ENCODE results near the gene DDB1. TPM values are rescaled to one million over a fixed set of nuclear protein-coding genes. Genes with fewer than 3 reads are reported as not detected.

The DDB1 gene
- total RNA-seq, 1 experiment from 2014 or later, result 297 TPM

GRCh38 chr11:61378713-61379313 is 45.9 kb upstream of the DDB1 start:
- Histone ChIP-seq H3K23me2 (ENCODE audit: insufficient read length, low read depth, low read length, poor library complexity, severe bottlenecking) (no peaks in the 10 kb centered on the region), H2BK12ac (ENCODE audit: insufficient read length, low read depth, low read length) (no peak overlapping the region), H2BK120ac (ENCODE audit: low read depth, low read length, poor library complexity, severe bottlenecking) (no peak overlapping the region), H3T11ph (ENCODE audit: low read length) (no peak overlapping the region), H3K14ac (ENCODE audit: insufficient read depth, low read length) (no peak overlapping the region), H4K8ac (replicated peaks; ENCODE audit: insufficient read length, low read depth, low read length) (no peak overlapping the region), H3K18ac (ENCODE audit: insufficient read length, low read depth, low read length) (no peak overlapping the region), H2AK5ac (ENCODE audit: insufficient read length, low read length) (no peak overlapping the region), H2BK5ac (ENCODE audit: insufficient read length, low read length) (no peak overlapping the region), H3K27ac (ENCODE audit: insufficient read length, low read depth, low read length) (no peak overlapping the region), H3K79me2 (ENCODE audit: insufficient read depth, low read length) (no peaks in the 10 kb centered on the region), H4K20me1 (ENCODE audit: control insufficient read depth, insufficient read depth, insufficient read length) (no peaks in the 10 kb centered on the region), H3K23ac (ENCODE audit: insufficient read length, low read depth, low read length) (no peak overlapping the region), H3K27me3 (ENCODE audit: insufficient read depth, low read length) (no peaks in the 10 kb centered on the region), H3K9ac (ENCODE audit: extremely low read depth, insufficient read length, low read length) (no peak overlapping the region), H2AFZ (ENCODE audit: low read length) (no peak overlapping the region), H3K9me3 (ENCODE audit: control insufficient read depth, low read depth, low read length) (peaks cover 10% of the 10 kb centered on the region), H4K5ac (ENCODE audit: insufficient read length, low read depth, low read length) (no peak overlapping the region), H2BK15ac (ENCODE audit: low read depth, low read length) (no peak overlapping the region), H3K4ac (ENCODE audit: low read depth, low read length) (no peak overlapping the region), H4K91ac (ENCODE audit: insufficient read length, low read depth, low read length) (no peak overlapping the region), H3K4me1 (ENCODE audit: insufficient read depth, low read length) (no peaks in the 10 kb centered on the region), H3K79me1 (ENCODE audit: insufficient read depth, low read depth, low read length, poor library complexity, severe bottlenecking) (no peaks in the 10 kb centered on the region), H3K4me2 (ENCODE audit: insufficient read depth, insufficient read length, low read length) (no peak overlapping the region), H2BK20ac (ENCODE audit: low read depth, low read length, poor library complexity, severe bottlenecking) (no peak overlapping the region), H3K56ac (ENCODE audit: insufficient read length, low read depth, low read length) (no peak overlapping the region)
- Mint-ChIP-seq H3K4me3 (no peak overlapping the region), H3K27me3 (ENCODE audit: low read depth) (no peaks in the 10 kb centered on the region), H3K36me3 (ENCODE audit: insufficient read depth in 1 of 3, low read depth in 3 of 3) (peaks cover 28 to 35% (median 35%) of the 10 kb centered on the region in 3 experiments), H3K4me1 (peaks cover 2 to 12% of the 10 kb centered on the region in 2 experiments; a peak in 3 of 4 replicates), H3K9me3 (peaks cover 12 to 16% of the 10 kb centered on the region in 2 experiments), H3K27ac (no peak overlapping the region)
- DNase-seq, result no peak
- TF ChIP-seq, protein P1, sequence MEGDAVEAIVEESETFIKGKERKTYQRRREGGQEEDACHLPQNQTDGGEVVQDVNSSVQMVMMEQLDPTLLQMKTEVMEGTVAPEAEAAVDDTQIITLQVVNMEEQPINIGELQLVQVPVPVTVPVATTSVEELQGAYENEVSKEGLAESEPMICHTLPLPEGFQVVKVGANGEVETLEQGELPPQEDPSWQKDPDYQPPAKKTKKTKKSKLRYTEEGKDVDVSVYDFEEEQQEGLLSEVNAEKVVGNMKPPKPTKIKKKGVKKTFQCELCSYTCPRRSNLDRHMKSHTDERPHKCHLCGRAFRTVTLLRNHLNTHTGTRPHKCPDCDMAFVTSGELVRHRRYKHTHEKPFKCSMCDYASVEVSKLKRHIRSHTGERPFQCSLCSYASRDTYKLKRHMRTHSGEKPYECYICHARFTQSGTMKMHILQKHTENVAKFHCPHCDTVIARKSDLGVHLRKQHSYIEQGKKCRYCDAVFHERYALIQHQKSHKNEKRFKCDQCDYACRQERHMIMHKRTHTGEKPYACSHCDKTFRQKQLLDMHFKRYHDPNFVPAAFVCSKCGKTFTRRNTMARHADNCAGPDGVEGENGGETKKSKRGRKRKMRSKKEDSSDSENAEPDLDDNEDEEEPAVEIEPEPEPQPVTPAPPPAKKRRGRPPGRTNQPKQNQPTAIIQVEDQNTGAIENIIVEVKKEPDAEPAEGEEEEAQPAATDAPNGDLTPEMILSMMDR (conservative IDR thresholded peaks at IDR 0.05), result no peak
- WGBS (ENCODE audit: extremely low coverage, insufficient read length, low lambda C conversion rate), result no CpG with 5 or more reads among the region's 5 CpGs
